IMR-90 (cell line): ENCODE data around the gene IFNAR2. TPM values are rescaled to one million over a fixed set of nuclear protein-coding genes. Genes with fewer than 3 reads are reported as not detected.

Experiments used
- ATAC-seq: fragments of 200-7000 bp; cut with Tn5 transposase; 2 replicates; pipeline ENCODE4 v1.9.1; 2020; ENCODE audit warnings: low read depth, mild to moderate bottlenecking, moderate library complexity
- BruUV-seq: library from RNA; stranded (reverse); fragments of 400-500 nt; replicated peaks from 2 replicates; lab custom pipeline; 2021; lab: Mats Ljungman, UMichigan
- CTCF ChIA-PET: fragments of 300-600 bp; formaldehyde crosslinking; extraction: SDS; loops from one replicate; lab custom pipeline; 2021; ENCODE audit warnings: antibody characterized with exemption; lab: Yijun Ruan, JAX
- POLR2A ChIA-PET: fragments of 300-600 bp; sonication (Branson Sonifier 250); formaldehyde crosslinking; loops from one replicate; lab custom pipeline; 2022; ENCODE audit warnings: antibody characterized with exemption; ENCODE audit not compliant: unreplicated experiment; lab: Charles Lee
- DNase-seq: peaks from one replicate; pipeline ENCODE4 v3.0.0; 2013
- H2AFZ ChIP-seq: replicated peaks from 2 replicates; pipeline ENCODE3; 2013; ENCODE audit warnings: low read length, mild to moderate bottlenecking; ENCODE audit not compliant: poor library complexity
- H2AK5ac ChIP-seq: 2 replicates; pipeline ENCODE4 v1.6.1; 2013; ENCODE audit warnings: low read depth, low read length, inconsistent platforms
- H2AK9ac ChIP-seq: replicated peaks from 2 replicates; pipeline ENCODE3; 2013; ENCODE audit warnings: mild to moderate bottlenecking, low read depth, low read length, moderate library complexity; ENCODE audit not compliant: poor library complexity
- H2BK120ac ChIP-seq: 2 replicates; pipeline ENCODE4 v1.6.1; 2013; ENCODE audit warnings: low read depth, low read length, inconsistent platforms
- H2BK15ac ChIP-seq: 3 replicates; pipeline ENCODE4 v1.6.1; 2013; ENCODE audit warnings: low read depth, low read length, inconsistent platforms
- H2BK20ac ChIP-seq: 2 replicates; pipeline ENCODE4 v1.6.1; 2013; ENCODE audit warnings: low read depth, mild to moderate bottlenecking, inconsistent platforms, low read length, moderate library complexity
- H2BK5ac ChIP-seq: 2 replicates; pipeline ENCODE4 v1.6.1; 2013; ENCODE audit warnings: mild to moderate bottlenecking, low read depth, low read length, inconsistent platforms; ENCODE audit not compliant: poor library complexity, severe bottlenecking
- H3K14ac ChIP-seq: replicated peaks from 2 replicates; pipeline ENCODE4 v1.6.1; 2013; ENCODE audit warnings: low read depth, low read length, inconsistent platforms
- H3K18ac ChIP-seq: 2 replicates; pipeline ENCODE4 v1.6.1; 2013; ENCODE audit warnings: low read depth, low read length, control low read depth
- H3K23ac ChIP-seq: 2 replicates; pipeline ENCODE4 v1.6.1; 2013; ENCODE audit warnings: low read depth, low read length, inconsistent platforms
- H3K27ac ChIP-seq: 2 replicates; pipeline ENCODE4 v1.5.1; 2013; ENCODE audit warnings: mild to moderate bottlenecking, control low read depth, low read length; ENCODE audit not compliant: insufficient read depth
- H3K27me3 ChIP-seq: 2 replicates; pipeline ENCODE4 v1.6.1; 2013; ENCODE audit warnings: low read length; ENCODE audit not compliant: control insufficient read depth, insufficient read depth
- H3K36me3 ChIP-seq: 2 replicates; pipeline ENCODE4 v1.6.1; 2013; ENCODE audit warnings: low read length, mixed read lengths; ENCODE audit not compliant: control insufficient read depth, insufficient read depth
- H3K4ac ChIP-seq: 2 replicates; pipeline ENCODE4 v1.6.1; 2013; ENCODE audit warnings: low read depth, low read length, inconsistent platforms
- H3K4me1 ChIP-seq: 2 replicates; pipeline ENCODE4 v1.6.1; 2013; ENCODE audit warnings: low read length, mixed read lengths; ENCODE audit not compliant: control insufficient read depth, insufficient read depth
- H3K4me2 ChIP-seq: 2 replicates; pipeline ENCODE4 v1.6.1; 2013; ENCODE audit warnings: low read depth, mild to moderate bottlenecking, control low read depth, low read length, moderate library complexity
- H3K4me3 ChIP-seq: 2 replicates; pipeline ENCODE4 v1.5.1; 2013; ENCODE audit warnings: low read depth, mild to moderate bottlenecking, control low read depth, low read length, moderate library complexity; ENCODE audit not compliant: insufficient read depth
- H3K56ac ChIP-seq: 2 replicates; pipeline ENCODE4 v1.6.1; 2013; ENCODE audit warnings: low read length, inconsistent platforms; ENCODE audit not compliant: insufficient read depth; ENCODE audit errors: extremely low read depth
- H3K79me1 ChIP-seq, 2 experiments: 2 replicates each; pipeline ENCODE4 v1.6.1; 2013; ENCODE audit warnings: low read length in 2 of 2, inconsistent platforms in 1 of 2, low read depth in 1 of 2
- H3K9ac ChIP-seq: 2 replicates; pipeline ENCODE4 v1.6.1; 2013; ENCODE audit warnings: low read depth, low read length, control low read depth
- H3K9me1 ChIP-seq: 2 replicates; pipeline ENCODE4 v1.6.1; 2013; ENCODE audit warnings: low read length, inconsistent platforms; ENCODE audit not compliant: insufficient read depth
- H3K9me3 ChIP-seq: 2 replicates; pipeline ENCODE4 v1.6.1; 2013; ENCODE audit warnings: low read length; ENCODE audit not compliant: control insufficient read depth, insufficient read depth
- H4K20me1 ChIP-seq: 2 replicates; pipeline ENCODE4 v1.6.1; 2013; ENCODE audit warnings: low read length, inconsistent platforms; ENCODE audit not compliant: insufficient read depth
- H4K5ac ChIP-seq: 2 replicates; pipeline ENCODE4 v1.6.1; 2013; ENCODE audit warnings: mild to moderate bottlenecking, low read depth, low read length, control low read depth
- H4K8ac ChIP-seq, 2 experiments: 2 replicates each; pipeline ENCODE4 v1.6.1; 2013; ENCODE audit warnings: low read depth in 2 of 2, low read length in 2 of 2, control low read depth in 1 of 2, inconsistent platforms in 1 of 2
- H4K91ac ChIP-seq: 2 replicates; pipeline ENCODE4 v1.6.1; 2013; ENCODE audit warnings: low read depth, low read length, inconsistent platforms; ENCODE audit not compliant: insufficient read depth
- BHLHE40 ChIP-seq: fragments of 150-350 bp; IDR thresholded peaks from 2 replicates; pipeline ENCODE4 v1.6.1; 2016; ENCODE audit warnings: mild to moderate bottlenecking, low read depth, low read length
- ELK1 ChIP-seq: fragments of 150-350 bp; IDR thresholded peaks from 2 replicates; pipeline ENCODE4 v1.6.1; 2016; ENCODE audit warnings: low read depth, mild to moderate bottlenecking, low read length, moderate library complexity, borderline replicate concordance
- FOS ChIP-seq: fragments of 150-350 bp; IDR thresholded peaks from 2 replicates; pipeline ENCODE4 v1.6.1; 2016; ENCODE audit warnings: low read depth, low read length
- MXI1 ChIP-seq: IDR thresholded peaks from 2 replicates; pipeline ENCODE4 v1.6.1; 2012; ENCODE audit warnings: low read depth, mild to moderate bottlenecking, low read length, moderate library complexity, borderline replicate concordance
- RCOR1 ChIP-seq: IDR thresholded peaks from 2 replicates; pipeline ENCODE4 v1.6.1; 2012; ENCODE audit warnings: mild to moderate bottlenecking, low read length, improper control_type of control experiment; ENCODE audit not compliant: insufficient replicate concordance
- RFX5 ChIP-seq: IDR thresholded peaks from 2 replicates; pipeline ENCODE4 v1.8.0; 2012; ENCODE audit warnings: low read depth, mild to moderate bottlenecking, low read length, moderate library complexity
- WGBS, 2 experiments: methylation state at CpG; one replicate each; pipeline versions ENCODE4 v1.1.5 to v1.1.7; 2013; ENCODE audit warnings: missing lambda C conversion rate in 2 of 2; ENCODE audit not compliant: insufficient read length in 1 of 2; ENCODE audit errors: extremely low coverage in 2 of 2; 5-methylcytosine and 5-hydroxymethylcytosine counted together
- dilution Hi-C: fragments of 300-500 bp; cut with HindIII; formaldehyde crosslinking; loops from one replicate; pipeline ENCODE4 v1.14.3; 2018; ENCODE audit warnings: low sequenced_read_pairs; ENCODE audit not compliant: unreplicated experiment
- in situ Hi-C: fragments of 300-500 bp; cut with MboI; formaldehyde crosslinking; loops from 3 replicates; pipeline ENCODE4 v1.14.3; 2019; ENCODE audit warnings: low sequenced_read_pairs, inconsistent platforms, mixed read lengths
- intact Hi-C: fragments of 100-400 bp; cut with micrococcal nuclease; formaldehyde crosslinking; loops from 2 replicates; pipeline ENCODE4 v1.10.0; 2022
- polyA plus RNA-seq, 3 experiments: library from polyadenylated mRNA; depleted of rRNA; stranded (reverse); fragments of >200 nt; gene quantifications; 2 replicates each; pipeline ENCODE4 v1.2.3, GENCODE V29; 2012; ENCODE audit warnings: low replicate concordance in 1 of 3
- total RNA-seq: library from RNA; depleted of rRNA; stranded (reverse); fragments of >200 nt; gene quantifications from 2 replicates; pipeline ENCODE4 v1.2.3, GENCODE V29; 2012

Gene IFNAR2
- total and polyA plus RNA-seq, 2 of the 4 experiments (the other 2 are of a cell fraction) = 6.3 to 13.9 TPM

GRCh38 chr21:33264561-33264960, 34.8 kb downstream of the IFNAR2 start:
- no peak overlapping the region for H2BK15ac ChIP-seq
- no peak overlapping the region for H2BK5ac ChIP-seq
- no peaks in the 10 kb centered on the region for H3K27me3 ChIP-seq
- intact Hi-C loops (no loop called here), dilution Hi-C loops (no loop called here), in situ Hi-C loops (no loop called here)
- no peak overlapping the region for H3K27ac ChIP-seq
- ChIA-PET CTCF (no interaction called here), POLR2A (no interaction called here)
- peaks cover 24 to 32% of the 10 kb centered on the region in 2 experiments for H3K79me1 ChIP-seq
- no peak overlapping the region for H3K18ac ChIP-seq
- no peak overlapping the region for H2BK120ac ChIP-seq
- no peaks in the 10 kb centered on the region for H4K20me1 ChIP-seq
- no peak overlapping the region for H3K4me3 ChIP-seq
- H2AFZ ChIP-seq = no peak overlapping the region
- H2BK20ac ChIP-seq = no peak overlapping the region
- H3K9me1 ChIP-seq = peaks cover 14% of the 10 kb centered on the region
- no peak overlapping the region for H2AK9ac ChIP-seq
- H3K14ac ChIP-seq = no peak overlapping the region
- no peak overlapping the region for H3K4ac ChIP-seq
- H3K9ac ChIP-seq = no peak overlapping the region
- no peaks in the 10 kb centered on the region for H3K9me3 ChIP-seq
- H3K36me3 ChIP-seq = peaks cover 9% of the 10 kb centered on the region
- TF ChIP-seq RCOR1 (no peak), BHLHE40 (no peak), ELK1 (no peak), MXI1 (no peak), FOS (no peak), RFX5 (no peak)
- no peak overlapping the region for H3K56ac ChIP-seq
- H4K8ac ChIP-seq = no peak overlapping the region
- DNase-seq = no peak
- ATAC-seq = no peak
- no peak overlapping the region for H4K91ac ChIP-seq
- no TSS peak for BruUV-seq
- H3K23ac ChIP-seq = no peak overlapping the region
- no peak overlapping the region for H3K4me2 ChIP-seq
- H3K4me1 ChIP-seq = peaks cover 4% of the 10 kb centered on the region
- H4K5ac ChIP-seq = no peak overlapping the region
- 100% methylated on average over 3 of the region's 11 CpGs; no CpG with 5 or more reads in 1 of the 2 experiments for WGBS, 2 experiments
- H2AK5ac ChIP-seq = no peak overlapping the region
